ENCODE data around the gene ME3.

DNA sequence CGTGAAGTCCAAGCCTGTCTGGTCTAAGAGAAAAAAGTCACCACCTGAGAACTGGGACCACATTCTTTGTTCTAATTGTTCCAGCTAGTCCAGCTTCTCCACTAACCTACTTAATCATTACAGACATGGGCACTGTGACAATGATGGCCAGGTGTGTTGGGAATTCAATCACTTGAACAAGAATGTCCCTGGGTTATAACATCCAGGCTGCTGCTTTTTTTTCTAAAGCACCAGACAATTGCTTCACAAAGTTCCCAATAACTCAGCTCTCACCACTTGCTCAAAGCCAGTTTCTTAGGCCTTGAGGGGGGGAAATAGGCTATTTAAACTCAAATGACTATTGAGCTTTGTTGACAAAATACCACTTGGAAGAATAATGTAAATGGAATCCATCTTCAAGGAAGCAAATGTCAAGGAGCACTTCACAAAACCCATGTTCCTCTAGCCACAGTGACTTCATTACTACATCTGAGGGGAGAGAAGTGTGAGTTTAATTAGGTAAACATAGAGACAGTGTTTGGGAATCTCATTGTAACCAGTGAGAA is 80.3 kb downstream of the ME3 start:
- TF ChIP-seq, protein P1, sequence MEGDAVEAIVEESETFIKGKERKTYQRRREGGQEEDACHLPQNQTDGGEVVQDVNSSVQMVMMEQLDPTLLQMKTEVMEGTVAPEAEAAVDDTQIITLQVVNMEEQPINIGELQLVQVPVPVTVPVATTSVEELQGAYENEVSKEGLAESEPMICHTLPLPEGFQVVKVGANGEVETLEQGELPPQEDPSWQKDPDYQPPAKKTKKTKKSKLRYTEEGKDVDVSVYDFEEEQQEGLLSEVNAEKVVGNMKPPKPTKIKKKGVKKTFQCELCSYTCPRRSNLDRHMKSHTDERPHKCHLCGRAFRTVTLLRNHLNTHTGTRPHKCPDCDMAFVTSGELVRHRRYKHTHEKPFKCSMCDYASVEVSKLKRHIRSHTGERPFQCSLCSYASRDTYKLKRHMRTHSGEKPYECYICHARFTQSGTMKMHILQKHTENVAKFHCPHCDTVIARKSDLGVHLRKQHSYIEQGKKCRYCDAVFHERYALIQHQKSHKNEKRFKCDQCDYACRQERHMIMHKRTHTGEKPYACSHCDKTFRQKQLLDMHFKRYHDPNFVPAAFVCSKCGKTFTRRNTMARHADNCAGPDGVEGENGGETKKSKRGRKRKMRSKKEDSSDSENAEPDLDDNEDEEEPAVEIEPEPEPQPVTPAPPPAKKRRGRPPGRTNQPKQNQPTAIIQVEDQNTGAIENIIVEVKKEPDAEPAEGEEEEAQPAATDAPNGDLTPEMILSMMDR (conservative IDR thresholded peaks at IDR 0.05; ENCODE audit: low read depth, low read length) = no peak
- TF ChIP-seq EZH2 (IDR thresholded peaks at IDR 0.05; ENCODE audit: low read length, unreplicated experiment) = no peak
